Astrocyte of the cerebellum (primary cell): ENCODE results near the gene SFT2D3.

ENCODE experiments used
- DNase-seq: peaks from one replicate; pipeline ENCODE4 v3.0.0-alpha.2; 2011; ENCODE audit warnings: low read depth
- H3K4me3 ChIP-seq: 2 replicates; pipeline ENCODE4 v1.5.1; 2011; ENCODE audit warnings: mild to moderate bottlenecking, low read depth, low read length, moderate library complexity
- CTCF ChIP-seq: IDR thresholded peaks from 2 replicates; pipeline ENCODE4 v1.5.1; 2012; ENCODE audit warnings: low read length, low read depth, moderate library complexity, mild to moderate bottlenecking; ENCODE audit errors: missing control alignments
- in situ Hi-C: cut with HindIII; loops from 2 replicates; pipeline ENCODE4 v1.10.0; 2017; ENCODE audit warnings: low sequenced_read_pairs

Gene SFT2D3

GRCh38 chr2:127709336-127709735 is 8.0 kb downstream of the SFT2D3 start:
- TF ChIP-seq CTCF: no peak
- in situ Hi-C loops: no loop called here
- no peak for DNase-seq
- no peak overlapping the region for H3K4me3 ChIP-seq

GRCh38 chr2:127712999-127713398 is 11.7 kb downstream of the SFT2D3 start:
- no peak overlapping the region for H3K4me3 ChIP-seq
- TF ChIP-seq CTCF: no peak
- no peak for DNase-seq
- in situ Hi-C loops: no loop called here

- no peak for TF ChIP-seq CTCF
- no peak overlapping the region for H3K4me3 ChIP-seq
- no peak for DNase-seq
- in situ Hi-C loops: no loop called here
Observed at GRCh38 chr2:127713562-127713961, 12.3 kb downstream of the SFT2D3 start.

- H3K4me3 ChIP-seq: no peak overlapping the region
- no peak for DNase-seq
- in situ Hi-C loops: no loop called here
- no peak for TF ChIP-seq CTCF
Observed at GRCh38 chr2:127715778-127716449, 14.6 kb downstream of the SFT2D3 start.

GRCh38 chr2:127718271-127718670 is 17.0 kb downstream of the SFT2D3 start:
- no peak for TF ChIP-seq CTCF
- no peak for DNase-seq
- in situ Hi-C loops: no loop called here
- H3K4me3 ChIP-seq: no peak overlapping the region

GRCh38 chr2:127719301-127720218 is 18.3 kb downstream of the SFT2D3 start:
- no peak for TF ChIP-seq CTCF
- no peak for DNase-seq
- no peak overlapping the region for H3K4me3 ChIP-seq
- in situ Hi-C loops: no loop called here
